Gastroesophageal sphincter (tissue), 3 donors: ENCODE measurements around the gene CD247.

Experiments used
- CTCF ChIP-seq, 4 experiments: fragments of 200-600 bp in 2 of 4; fragments of 450-650 bp in 2 of 4; sonication (generic) in 1 of 4; IDR thresholded peaks; one replicate each; pipeline ENCODE4 v1.5.1; 2017 to 2019; ENCODE audit warnings: antibody characterized with exemption in 4 of 4, mild to moderate bottlenecking in 2 of 4, moderate library complexity in 2 of 4
- EP300 ChIP-seq: sonication (generic); formaldehyde crosslinking; IDR thresholded peaks from one replicate; pipeline ENCODE4 v1.6.1; 2017; ENCODE audit warnings: antibody characterized with exemption, mild to moderate bottlenecking

- TF ChIP-seq CTCF (IDR thresholded peaks at IDR 0.05) (no peak), EP300 (no peak)
Measured at GRCh38 chr1:167517535-167518330, 596 bp downstream of the CD247 start.
